Fibroblast of the aortic adventitia (primary cell): ENCODE data around the gene FANCI. TPM values are rescaled to one million over a fixed set of nuclear protein-coding genes. Genes with fewer than 3 reads are reported as not detected.

Experiments used
- DNase-seq: peaks from one replicate; pipeline ENCODE4 v3.0.0-alpha.2; 2010; ENCODE audit warnings: low read depth
- H3K4me3 ChIP-seq: 2 replicates; pipeline ENCODE4 v1.5.1; 2011; ENCODE audit warnings: low read depth, mild to moderate bottlenecking, control low read depth, low read length, moderate library complexity
- CTCF ChIP-seq: IDR thresholded peaks from 2 replicates; pipeline ENCODE4 v1.5.1; 2011; ENCODE audit warnings: mild to moderate bottlenecking, low read length, control low read depth, inconsistent platforms; ENCODE audit not compliant: insufficient read depth
- total RNA-seq: library from RNA; depleted of rRNA; stranded (reverse); fragments of >200 nt; gene quantifications from 2 replicates; pipeline ENCODE4 v1.2.3, GENCODE V29; 2012; ENCODE audit warnings: low replicate concordance

FANCI gene
- total RNA-seq, 1 donor = 57.8 TPM

- no peak overlapping the region for H3K4me3 ChIP-seq
- no peak for DNase-seq
- TF ChIP-seq CTCF = no peak
These were observed 72.7 kb downstream of the FANCI start for GRCh38 chr15:89316504-89316903.

GRCh38 chr15:89317186-89317720 is 73.5 kb downstream of the FANCI start:
- no peak overlapping the region for H3K4me3 ChIP-seq
- DNase-seq = no peak
- TF ChIP-seq CTCF = no peak

- H3K4me3 ChIP-seq = no peak overlapping the region
- no peak for DNase-seq
- no peak for TF ChIP-seq CTCF
These were observed 75.9 kb downstream of the FANCI start for GRCh38 chr15:89319678-89320077.

GRCh38 chr15:89320200-89320599 is 76.4 kb downstream of the FANCI start:
- H3K4me3 ChIP-seq = no peak overlapping the region
- no peak for TF ChIP-seq CTCF
- no peak for DNase-seq

GRCh38 chr15:89321521-89322410 is 78.0 kb downstream of the FANCI start:
- no peak overlapping the region for H3K4me3 ChIP-seq
- TF ChIP-seq CTCF = no peak
- DNase-seq = no peak

GRCh38 chr15:89322822-89323221 is 79.0 kb downstream of the FANCI start:
- no peak overlapping the region for H3K4me3 ChIP-seq
- no peak for DNase-seq
- TF ChIP-seq CTCF = no peak
